HT1080 (cell line): ENCODE data around the gene PIGS. TPM values are rescaled to one million over a fixed set of nuclear protein-coding genes. Genes with fewer than 3 reads are reported as not detected.
"Not testable (repeated sequence)": the region's sequence is repeated elsewhere in the genome, so short reads cannot be mapped to it uniquely, and the experiment has no call there.

Experiments used
- DNase-seq: peaks from one replicate; pipeline ENCODE4 v3.0.0-alpha.2; 2015; ENCODE audit warnings: low read depth
- polyA plus RNA-seq, 2 experiments: library from polyadenylated mRNA; depleted of rRNA; stranded (reverse); fragments of >200 nt; gene quantifications; 2 replicates each; pipeline ENCODE4 v1.2.3, GENCODE V29; 2015
- total RNA-seq: library from RNA; depleted of rRNA; stranded (reverse); fragments of >200 nt; shearing (Covaris generic); gene quantifications from 2 replicates; pipeline ENCODE4 v1.2.3, GENCODE V29; 2014; rRNA removed

PIGS gene
- 34.1 and 43.0 TPM in 2 replicates for total RNA-seq
- polyA plus RNA-seq (2015; cell fraction: cytosol; rRNA removed) = 67.8 and 74.4 TPM in 2 replicates
- 90.7 and 112 TPM in 2 replicates for polyA plus RNA-seq (2015; cell fraction: nucleus; rRNA removed)

DNA sequence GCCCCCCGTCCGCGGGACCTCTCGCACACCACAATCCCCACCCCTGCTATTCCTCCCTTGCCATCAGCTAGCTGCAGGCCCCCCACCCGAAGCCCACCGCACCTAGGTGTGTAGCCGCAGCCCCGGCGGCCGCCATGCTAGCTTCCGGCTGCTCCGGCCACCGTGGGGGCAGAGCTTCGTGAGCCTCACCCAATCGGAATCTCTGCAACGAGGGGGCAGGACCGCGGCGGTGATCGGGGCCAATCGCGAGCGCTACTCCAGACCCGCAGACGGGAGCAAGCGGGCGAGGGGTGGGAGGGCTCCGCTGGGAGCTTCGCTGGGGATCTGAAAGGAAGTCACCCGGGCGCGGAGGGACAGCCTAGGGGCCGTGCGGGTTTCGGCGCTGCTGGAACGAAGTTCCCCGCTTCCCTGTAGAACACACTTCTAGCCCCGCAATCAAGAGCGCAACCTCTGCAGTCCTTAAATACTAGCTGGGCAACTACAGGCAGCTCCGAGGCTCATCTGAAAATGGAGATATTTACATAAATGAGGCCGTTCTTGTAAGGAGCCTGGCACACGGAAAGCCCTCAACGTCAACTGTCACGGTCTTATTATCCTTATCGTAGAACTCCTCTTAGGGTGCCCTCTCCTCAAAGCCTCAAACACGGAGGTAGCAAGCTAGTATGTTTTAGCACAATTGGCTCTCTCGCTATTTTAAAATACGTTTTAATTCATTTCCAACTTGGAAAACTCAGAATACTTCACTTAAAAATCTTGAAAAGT lies at the start of gene PIGS:
Gene PIGS, minus strand, starts transcription at position 164 of the 762 bp plus-strand sequence. Its CDS starts 28 bp downstream, at position 136.
- peak; percentile 90 for DNase-seq

DNA sequence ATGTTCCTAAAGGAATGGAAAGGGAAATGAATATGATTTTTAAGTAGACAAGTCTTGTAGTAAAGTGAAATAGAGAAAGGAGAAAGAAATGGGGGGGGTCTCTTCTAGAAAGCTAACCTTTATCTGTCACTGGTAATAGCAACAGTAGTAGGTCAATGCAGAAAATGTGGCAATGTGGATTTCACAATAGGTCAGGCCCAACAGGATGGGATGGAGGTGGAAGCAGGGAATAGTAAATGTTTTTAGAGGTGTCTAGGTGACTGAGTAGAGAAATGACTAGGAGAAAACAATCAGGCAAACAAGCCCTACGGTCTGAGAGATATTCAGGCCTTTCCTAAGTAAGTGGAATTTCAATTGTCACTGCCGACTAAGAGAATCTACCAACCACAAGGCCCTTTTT lies 48.7 kb upstream of the PIGS start:
- no peak for DNase-seq

DNA sequence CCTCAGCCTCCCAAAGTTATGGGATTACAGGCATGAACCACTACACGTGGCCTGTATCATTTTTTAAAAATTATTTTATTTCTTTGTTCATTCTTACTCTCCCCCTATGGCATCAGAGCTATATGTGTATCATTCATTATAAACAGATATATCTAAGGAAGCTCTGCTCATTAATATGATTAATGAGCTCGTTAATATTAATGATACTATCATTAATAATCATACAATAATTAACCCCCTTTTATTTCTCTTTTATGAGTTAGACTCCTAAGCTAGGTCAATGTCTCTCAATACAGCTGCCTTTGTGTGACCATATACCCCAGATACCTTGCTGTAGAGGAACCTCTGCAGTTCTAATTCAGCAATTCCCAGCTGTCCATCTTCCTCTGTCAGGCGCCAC lies 47.1 kb upstream of the PIGS start:
- no peak for DNase-seq

DNA sequence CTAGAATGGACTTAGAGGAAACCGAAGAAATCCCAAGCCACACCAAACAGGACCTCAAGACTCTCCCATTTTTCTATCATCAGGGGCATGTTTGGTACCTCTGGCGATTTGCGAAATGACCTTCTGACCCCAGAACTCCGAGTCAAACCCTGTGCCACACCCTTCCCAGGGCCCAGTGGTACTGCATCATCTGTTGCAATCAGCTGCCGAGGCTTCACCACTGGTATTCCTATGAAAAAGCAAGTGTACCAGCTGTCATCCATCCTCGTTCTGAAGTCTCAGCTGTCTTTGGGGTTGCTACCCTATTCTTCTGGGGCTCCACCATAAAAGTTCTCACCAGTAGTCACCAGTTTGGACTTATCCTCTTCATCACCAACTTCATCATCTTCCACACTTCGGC lies 45.0 kb upstream of the PIGS start:
- no peak for DNase-seq

DNA sequence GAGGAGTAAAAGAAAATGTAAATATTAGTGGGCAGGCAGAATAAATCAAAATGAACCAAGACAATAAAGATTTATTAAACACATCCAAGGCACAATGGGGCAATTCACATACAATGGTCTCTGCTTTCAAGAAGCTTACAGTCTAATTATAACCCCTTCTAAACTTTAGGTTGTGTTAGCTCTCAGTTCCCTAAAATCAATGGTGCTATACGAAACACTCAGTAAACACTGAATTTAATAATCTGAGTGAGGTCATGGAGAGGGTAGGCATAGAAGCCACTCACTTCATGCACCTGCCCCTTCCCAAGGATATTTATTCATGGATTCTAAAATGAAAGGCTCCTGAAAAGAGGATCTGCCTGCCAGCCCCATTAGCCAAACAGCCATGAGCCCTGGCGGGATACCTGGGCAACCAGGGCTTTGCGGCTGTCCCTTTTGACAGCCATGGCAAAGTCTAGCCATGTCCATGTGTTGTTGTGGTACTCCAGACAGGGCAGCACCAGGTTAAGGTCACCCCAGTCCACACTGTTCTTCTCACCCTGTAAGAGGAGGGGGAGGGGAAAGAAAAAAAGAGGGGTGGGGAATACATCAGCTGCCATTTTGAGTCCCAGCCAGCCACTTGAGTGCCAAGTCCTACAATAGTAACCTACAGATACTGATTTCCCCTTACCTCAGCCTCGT lies 44.1 kb upstream of the PIGS start:
- no peak for DNase-seq

DNA sequence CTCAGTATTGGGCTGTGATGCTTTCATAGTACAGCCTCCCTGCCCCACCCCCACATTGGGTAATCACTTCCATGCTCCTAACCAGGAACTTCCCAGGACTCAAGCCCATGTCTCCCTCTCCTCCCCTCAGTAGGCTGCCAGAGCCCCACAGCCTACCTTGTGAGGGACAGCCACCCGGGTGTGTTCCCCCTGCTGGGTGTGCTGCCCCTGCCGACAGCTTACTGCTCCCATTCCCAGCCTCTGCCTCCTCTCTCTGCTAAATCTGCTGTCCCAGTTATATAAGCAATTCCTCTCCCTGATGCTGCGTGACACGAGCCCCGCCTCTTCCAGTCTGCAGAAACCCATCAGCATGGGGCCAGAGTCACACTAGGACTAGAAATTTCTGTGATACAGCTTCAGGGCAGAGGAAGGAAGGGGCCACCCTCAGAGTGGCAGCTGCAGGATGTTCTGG lies 42.6 kb upstream of the PIGS start, which contains the start of gene RSKR:
Gene RSKR, minus strand, starts transcription at position 255 of the 451 bp plus-strand sequence. Its CDS starts 24 bp downstream, at position 231.
- no peak for DNase-seq

DNA sequence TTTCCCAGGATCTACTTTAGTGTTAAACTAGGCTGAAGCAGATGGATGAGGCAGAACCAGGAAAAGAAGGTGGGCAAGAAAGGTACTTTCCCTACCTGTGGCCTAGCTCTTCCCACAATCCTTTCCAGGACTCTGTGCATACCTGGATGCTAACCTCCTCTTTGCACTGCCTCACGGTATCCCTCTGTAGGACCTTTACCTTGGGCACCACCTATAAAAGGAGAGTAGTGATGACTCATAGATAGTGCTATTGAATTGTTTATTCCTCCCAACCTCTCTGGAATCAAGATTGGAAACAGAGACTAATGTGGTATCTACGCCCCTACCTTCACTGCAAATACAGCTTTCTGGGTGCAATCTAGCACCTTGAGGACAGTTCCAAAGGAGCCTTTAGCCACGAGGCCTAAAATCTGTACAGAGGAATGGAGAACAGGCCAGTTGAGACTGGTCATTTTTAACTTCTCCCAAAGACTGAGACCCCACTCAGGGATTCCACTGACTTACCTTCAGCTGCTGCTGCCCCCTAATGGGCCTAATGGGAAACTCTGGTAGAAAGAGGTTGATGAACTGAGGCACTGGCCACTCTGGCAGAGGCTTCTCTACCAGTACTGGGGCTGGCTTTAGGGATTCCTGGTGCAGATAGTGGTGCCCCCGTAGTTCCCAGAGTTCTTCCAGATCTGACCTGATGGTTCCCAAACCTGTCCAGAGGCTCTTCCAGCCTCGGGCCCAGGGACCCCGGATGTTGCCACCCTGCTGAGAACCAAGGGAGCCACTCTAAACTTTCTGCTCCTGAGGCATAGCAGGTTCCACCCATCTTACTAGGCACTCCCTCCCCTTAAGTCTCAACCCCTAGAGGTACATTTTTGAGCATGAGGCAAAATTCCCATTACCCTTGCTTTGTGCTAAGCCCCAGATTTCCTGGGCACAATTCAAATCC lies 41.9 kb upstream of the PIGS start:
- no peak for DNase-seq

DNA sequence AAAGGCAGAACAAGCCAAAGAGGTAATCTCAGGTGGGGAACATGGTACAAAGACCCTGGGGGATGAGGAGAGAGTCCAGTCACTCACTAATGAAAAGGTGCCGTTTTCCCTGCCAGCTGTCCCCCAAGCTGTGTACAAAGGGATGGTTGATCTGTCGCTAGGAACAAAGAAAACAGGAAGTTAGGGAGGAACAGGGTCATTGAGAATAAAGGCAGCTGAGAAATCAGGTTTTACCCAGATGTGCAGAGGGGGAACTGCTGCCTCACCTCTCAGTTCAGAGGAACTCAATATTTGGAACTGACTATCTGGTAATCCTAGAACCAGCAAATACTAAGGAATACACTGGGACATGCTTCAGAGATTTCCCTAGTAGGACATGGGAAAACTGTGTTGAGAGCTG lies 41.2 kb upstream of the PIGS start:
- no peak for DNase-seq

DNA sequence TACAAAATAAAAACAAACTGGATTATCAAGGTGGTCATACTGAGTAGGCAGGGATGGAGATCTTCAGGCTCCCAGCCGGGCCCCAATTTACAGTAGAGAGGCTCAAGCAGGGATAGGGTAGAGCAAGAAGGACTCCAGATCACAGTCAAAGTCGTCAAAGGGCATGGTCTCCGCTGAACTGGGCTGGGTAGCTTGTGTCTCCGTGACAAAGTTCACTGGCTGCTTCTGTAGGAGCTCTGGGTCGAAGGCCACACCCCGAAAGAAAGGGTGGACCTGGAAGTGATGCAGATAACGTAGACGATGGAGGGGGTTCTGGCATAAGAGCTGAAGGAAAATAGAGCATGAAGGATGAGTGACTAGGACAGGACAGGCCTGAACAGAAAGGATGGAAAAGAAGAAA lies 39.1 kb upstream of the PIGS start:
- no peak for DNase-seq

DNA sequence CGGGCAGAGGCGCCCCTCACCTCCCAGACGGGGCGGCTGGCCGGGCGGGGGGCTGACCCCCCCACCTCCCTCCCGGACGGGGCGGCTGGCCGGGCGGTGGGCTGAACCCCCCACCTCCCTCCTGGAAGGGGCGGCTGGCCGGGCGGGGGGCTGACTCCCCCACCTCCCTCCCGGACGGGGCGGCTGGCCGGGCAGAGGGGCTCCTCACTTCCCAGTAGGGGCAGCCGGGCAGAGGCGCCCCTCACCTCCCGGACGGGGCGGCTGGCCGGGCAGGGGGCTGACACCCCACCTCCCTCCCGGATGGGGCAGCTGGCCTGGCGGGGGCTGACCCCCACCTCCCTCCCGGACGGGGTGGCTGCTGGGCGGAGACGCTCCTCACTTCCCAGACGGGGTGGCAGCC lies 32.7 kb upstream of the PIGS start:
- DNase-seq = not testable (repeated sequence)

DNA sequence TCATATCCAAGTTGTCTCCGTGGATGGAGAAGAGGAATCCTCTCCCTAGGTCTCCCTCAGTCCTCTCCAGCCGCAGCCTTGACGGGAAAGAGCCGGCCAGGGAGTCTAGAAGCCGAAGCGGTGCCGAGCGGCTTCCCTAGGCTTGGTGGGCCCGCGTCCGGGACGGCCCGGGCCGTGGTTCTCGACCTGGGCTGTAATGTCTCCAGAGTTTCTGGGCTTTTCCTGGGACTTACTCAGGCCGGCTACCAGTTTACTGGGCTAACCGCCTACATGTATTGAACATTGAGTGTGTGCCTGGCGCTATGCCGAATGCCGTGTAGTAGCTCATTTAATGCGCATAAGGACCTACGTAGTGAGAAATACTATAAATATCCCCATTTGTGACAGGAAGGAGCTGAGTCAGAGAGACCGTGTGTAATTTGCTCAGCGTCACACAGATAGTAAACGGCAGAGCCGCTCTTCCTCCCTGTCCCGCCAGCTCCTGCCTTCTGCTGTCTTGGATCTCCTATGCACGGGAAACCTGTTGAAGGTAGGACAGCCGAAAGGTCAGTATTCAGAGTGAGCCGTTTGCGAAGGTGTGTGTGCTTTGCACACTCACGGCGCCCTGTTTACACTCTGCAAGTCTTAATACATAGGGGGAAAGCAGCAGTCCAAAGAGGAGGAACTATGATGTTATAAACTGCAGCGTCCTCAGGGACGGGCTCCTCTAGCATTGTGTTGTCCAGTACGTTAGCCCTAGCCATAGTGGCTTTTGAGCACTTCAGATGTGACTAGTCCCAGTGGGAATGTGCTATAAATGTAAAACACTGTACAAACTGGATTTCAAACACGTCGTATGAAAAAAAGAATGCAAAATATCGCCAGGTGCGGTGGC lies 28.2 kb upstream of the PIGS start:
- peak; percentile 88 for DNase-seq

DNA sequence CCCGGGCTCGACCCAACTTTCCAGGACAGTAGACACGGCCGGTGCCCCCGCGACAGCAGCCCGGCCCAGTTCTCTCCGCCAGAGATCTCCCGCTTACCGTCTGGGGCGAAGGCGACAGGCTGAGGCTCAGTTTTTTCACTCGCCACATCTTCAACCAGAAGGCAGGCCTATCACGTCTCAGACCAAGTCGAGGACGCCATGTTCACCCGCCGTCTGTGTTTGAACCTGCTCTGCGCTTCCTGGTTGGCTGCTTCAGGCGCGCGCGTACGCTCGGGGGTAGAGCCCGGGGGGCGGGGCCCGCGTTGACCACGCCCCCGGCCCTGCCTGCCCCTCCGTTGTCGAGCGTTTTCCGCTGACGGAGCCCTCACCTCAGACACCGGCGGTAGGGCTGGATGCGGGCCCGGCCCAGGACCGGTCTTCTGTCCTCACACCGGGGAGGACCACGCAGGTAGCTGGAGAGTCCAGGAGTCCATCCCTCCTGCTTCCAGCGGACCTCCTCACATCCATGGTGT lies 27.5 kb upstream of the PIGS start, which contains the start of gene SPAG5:
Gene SPAG5, minus strand, starts transcription at position 227 of the 512 bp plus-strand sequence. Its CDS starts 79 bp downstream, at position 148.
- peak; percentile 96 for DNase-seq

DNA sequence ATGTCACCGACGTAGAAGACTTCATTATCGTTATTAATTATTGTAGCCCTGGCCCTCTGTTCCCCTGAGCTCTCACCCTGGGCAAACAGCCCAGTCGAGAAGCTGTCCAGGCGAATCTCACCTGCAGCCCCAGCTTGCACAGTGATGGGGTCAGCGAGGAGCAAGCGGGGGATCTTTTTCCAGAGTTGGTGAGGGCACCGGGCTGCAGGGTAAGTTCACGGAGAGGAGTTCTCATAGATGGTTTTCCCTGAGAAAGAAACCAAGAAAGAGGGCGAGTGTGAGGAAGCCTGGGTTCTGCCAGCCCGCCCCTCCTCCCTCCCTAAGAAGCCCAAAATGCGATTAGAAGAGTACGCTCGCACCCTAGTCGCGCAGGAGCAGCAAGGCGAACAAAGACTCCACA lies 27.1 kb upstream of the PIGS start:
- DNase-seq = no peak

DNA sequence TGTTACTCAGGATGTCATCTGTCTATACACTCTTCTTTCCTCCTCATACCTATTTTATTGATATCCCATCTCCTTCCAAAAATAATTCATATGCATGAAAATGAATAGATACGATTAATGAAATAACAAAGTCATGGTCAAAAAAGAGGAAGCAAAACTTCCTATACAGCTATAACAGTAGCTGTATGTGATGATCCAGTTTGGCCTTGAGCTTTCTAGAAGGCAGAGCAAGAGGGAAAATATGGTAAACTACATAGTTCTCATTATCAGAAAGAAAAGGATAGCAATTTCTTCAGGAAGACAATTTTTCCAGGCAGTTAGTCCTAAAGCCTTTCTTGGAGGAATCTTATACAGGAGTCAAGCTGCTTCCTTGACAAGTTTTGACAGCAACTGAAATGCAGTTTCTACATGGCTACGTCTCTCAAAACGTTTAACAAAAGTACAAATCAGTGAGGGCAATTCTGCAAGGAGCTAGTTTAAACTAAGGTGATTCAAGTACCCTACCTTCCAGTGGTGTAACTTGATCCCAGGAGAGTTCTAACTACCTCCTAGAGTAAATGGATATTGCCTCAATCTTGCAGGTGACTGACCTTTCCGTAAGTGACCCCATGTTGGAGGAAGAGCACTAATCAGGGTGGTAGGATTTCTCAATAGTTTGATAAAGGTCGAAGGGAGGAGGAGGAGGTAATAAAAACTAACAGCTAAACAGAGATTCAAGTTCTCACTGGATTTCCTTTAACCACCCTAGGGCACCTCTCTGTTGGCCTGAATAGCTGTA lies 26.5 kb upstream of the PIGS start:
- DNase-seq = no peak

DNA sequence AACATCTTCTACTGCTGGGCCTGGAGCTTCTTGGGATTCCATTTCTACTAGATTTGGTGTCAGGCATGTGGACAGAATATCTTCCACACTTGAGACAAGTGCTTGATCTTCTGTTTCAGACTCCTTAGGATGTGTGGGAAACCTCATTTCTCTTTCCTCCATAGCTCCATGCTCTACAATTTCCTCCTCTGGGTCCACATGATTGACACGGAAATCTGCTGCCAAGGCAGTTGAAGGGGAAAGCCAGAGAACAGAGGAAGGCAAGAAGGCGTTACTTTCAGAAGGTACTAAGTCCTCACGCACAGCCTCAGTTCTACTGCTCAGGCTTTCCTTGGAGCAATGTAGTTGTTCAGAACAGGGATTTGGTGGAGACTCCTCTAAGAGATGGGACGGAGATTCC lies 20.9 kb upstream of the PIGS start:
- no peak for DNase-seq

DNA sequence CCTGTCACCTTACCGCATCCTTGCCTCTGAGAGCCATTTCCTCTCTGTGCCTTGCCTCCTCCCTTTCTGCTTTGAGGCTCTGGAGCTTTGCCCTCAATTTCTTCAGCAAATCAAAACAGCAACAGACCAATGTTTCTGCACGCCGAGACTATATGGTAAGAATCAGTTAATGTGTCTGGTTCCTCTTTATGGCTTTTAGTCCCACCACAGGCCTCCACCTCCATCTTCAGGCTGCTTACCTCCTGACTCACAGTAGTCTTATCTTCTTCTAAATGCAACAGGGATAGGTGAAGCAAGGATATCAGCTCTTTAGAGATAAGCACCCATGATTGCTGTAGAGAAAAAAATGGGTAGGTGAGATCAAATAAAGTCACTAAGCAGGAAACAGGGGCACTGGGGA lies 14.5 kb upstream of the PIGS start:
- DNase-seq = no peak

DNA sequence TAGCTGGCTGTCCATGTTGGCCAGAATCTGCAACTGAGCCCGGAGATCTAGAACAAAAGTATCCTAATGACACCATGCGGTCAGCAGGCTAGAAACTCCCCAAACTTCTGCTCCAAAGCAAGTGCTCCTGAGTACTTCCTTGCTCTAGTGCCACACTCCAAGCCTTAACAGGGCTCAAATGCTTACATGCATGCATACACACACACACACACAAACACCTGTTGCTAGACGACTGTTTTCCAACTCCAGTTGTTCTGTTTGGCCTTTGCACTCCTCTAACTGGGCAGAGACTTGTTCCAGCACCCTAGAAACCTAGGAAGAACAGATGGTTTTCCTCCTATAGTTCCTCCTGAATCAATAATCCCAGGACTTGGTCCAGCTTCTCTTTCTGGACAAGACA lies 13.1 kb upstream of the PIGS start:
- DNase-seq = no peak

DNA sequence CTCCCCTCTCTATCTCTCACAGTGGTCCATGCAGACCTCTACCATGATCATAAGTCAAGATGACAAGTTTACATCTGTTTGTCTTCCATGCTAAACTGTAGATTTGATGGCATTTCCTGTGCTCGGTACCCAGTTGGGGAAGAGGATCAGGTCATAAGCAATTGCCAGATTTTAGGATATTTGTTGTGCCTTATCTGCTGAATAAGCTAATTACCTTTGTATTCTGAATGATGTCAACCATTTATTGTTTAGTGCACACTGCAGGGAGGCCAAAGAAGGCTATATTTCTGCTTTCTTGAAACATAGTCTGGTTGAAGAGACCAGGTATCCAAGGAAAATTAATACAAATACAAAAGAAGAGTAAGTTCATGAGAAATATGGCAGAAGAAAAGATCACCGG lies 11.2 kb upstream of the PIGS start:
- DNase-seq = no peak

DNA sequence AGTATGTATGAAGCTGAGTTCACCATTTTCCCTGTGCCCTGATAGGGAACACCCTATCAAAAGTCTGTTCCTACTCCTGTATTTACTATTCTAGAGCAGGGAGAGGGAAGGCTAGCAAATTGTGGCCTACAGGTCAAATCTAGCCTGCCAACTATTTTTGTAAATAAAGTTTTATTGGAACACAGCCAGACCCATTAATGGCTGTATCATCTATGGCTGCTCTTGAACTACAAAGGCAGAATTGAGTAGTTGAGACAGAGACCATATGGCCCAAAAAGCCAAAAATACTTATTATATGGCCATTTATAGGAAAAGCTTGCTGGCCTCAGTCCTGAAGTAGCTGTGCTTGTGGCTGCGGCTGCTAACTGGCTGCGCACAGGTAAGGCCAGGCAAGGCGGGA lies 9.6 kb upstream of the PIGS start:
- no peak for DNase-seq
